Measurements from ENCODE around the gene DDX24.
"Not testable (repeated sequence)": the region's sequence is repeated elsewhere in the genome, so short reads cannot be mapped to it uniquely, and the experiment has no call there.

DDX24 gene

DNA sequence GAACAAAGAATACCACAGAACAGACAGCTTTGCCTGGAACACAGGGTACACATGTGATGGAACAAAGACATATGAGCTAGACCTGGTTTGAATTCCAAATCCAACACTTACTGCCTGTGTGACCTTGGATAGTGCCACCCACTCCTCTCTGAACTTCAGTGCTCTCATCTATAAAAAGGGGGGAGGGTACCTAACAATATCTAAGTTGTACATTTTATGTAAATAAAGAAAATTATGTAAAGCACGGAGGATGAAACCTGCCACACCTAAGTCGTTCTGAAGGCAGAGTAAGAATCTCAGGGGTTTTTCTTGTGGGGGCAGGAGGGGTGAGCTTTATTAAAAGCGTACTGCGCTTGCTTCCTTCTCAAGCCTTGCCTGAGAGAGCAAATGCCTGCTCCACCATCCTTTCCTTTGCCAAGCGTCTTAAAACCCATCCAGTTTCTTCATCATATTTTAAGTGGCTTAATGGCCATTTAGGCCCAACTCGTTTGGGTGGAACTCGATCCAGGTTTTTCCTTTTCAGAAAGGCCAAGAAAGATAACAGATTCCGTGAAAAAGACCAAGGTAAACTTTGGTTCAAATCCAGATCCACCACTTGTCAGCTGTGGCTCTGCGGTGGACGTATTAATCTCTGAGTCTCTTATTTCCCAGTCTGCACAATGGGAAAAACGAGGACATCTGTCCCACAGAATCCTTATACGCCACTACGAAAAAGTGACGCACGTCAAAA is 946 bp downstream of the DDX24 start:
- H3K4me1 Mint-ChIP-seq, result peaks cover 26% of the 10 kb centered on the region
- peak overlapping the region; percentile 99 for H3K4me3 Mint-ChIP-seq
- no peaks in the 10 kb centered on the region for H3K27me3 Mint-ChIP-seq
- peaks cover 4% of the 10 kb centered on the region for H3K9me3 Mint-ChIP-seq
- H3K36me3 Mint-ChIP-seq, result peaks cover 26% of the 10 kb centered on the region
- H3K27ac Mint-ChIP-seq, result peak overlapping the region; percentile 98
- DNase-seq (ENCODE audit: low spot score in 2 of 2), result peak in 1 of 2 donors; percentile 19
- ATAC-seq (ENCODE audit: low read depth), result peak; percentile 18

DNA sequence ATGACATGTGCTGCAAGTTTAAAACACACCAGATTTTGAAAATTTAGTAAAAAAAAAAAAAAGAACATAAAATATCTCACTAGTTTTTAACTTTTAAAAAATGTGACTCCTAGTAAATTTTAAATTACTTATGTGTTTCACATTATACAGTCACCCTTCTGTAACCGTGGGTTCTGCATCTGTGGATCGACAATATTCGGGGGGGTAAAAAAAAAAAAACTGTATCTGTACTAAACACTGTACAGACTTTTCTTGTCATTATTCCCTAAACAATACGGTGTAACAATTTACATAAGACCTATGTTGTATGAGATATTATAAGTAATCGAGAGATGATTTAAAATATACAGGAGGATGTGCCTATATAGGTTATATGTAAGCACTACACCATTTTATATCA is 3.2 kb downstream of the DDX24 start:
- peaks cover 34% of the 10 kb centered on the region for H3K36me3 Mint-ChIP-seq
- H3K4me1 Mint-ChIP-seq, result peaks cover 30% of the 10 kb centered on the region
- H3K27ac Mint-ChIP-seq, result no peak overlapping the region
- no peaks in the 10 kb centered on the region for H3K27me3 Mint-ChIP-seq
- ATAC-seq (ENCODE audit: low read depth), result no peak
- peaks cover 8% of the 10 kb centered on the region for H3K9me3 Mint-ChIP-seq
- peak overlapping the region; percentile 99 for H3K4me3 Mint-ChIP-seq
- DNase-seq (ENCODE audit: low spot score in 2 of 2), result no peak

DNA sequence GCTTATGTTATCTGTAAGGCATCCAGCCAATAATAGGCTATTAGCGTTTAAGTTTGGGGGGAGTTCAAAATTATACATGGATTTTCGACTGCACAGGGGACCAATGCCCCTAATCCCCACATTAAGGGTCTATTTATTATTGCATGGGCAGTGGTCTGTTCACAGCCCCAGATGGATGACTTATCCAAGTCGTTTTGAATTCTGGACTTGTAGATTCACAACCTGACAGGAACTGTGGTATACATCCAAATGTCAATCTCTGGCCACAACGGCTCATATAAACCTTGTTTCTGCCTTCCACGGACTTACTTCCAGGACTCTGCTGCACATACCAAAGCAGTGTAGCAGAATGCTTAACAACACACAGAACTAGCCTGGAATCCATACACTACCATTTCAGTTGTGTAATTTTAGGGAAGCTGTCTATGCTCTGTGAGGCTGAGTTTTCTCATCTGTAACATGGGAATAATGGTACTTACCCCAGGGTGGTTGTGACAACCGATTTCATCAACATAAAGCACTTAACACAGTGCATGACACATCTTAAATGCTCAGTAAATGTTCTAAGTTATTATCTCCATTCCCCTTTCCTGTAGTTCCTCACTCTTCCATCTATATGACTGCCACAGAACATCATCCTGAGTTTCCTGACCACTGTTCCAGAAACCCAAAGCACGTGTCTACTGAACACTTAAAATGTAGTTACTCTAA is 3.7 kb downstream of the DDX24 start:
- DNase-seq (ENCODE audit: low spot score in 2 of 2) (no peak), ATAC-seq (ENCODE audit: low read depth) (no peak)
- Mint-ChIP-seq H3K9me3 (peaks cover 9% of the 10 kb centered on the region), H3K27me3 (no peaks in the 10 kb centered on the region), H3K27ac (no peak overlapping the region), H3K4me1 (peaks cover 31% of the 10 kb centered on the region), H3K36me3 (peaks cover 35% of the 10 kb centered on the region), H3K4me3 (peak overlapping the region; percentile 58)

DNA sequence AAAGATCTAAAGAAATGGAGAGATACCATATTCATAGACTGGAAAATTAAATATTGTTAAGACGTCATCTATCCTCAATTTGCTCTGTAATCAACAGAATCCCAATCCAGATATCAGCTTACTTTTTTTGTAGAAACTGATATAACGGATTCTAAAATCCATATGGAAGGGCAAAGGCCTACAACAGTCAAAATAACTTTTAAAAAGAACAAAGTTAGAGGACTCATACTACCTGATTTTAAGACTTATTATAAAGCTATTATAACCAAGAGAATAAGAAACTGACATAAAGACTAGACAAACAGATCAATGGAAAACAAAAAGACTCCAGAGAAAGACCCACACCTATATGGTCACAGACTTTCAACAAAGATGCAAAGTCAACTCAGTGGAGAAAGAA is 6.0 kb downstream of the DDX24 start:
- Mint-ChIP-seq H3K4me3 (no peak overlapping the region), H3K9me3 (peaks cover 14% of the 10 kb centered on the region), H3K4me1 (peaks cover 37% of the 10 kb centered on the region), H3K27ac (no peak overlapping the region), H3K27me3 (no peaks in the 10 kb centered on the region), H3K36me3 (peaks cover 50% of the 10 kb centered on the region)
- DNase-seq (ENCODE audit: low spot score in 2 of 2), result no peak
- no peak for ATAC-seq (ENCODE audit: low read depth)

- Mint-ChIP-seq H3K9me3 (peaks cover 14% of the 10 kb centered on the region), H3K4me1 (peaks cover 33% of the 10 kb centered on the region), H3K27me3 (no peaks in the 10 kb centered on the region), H3K36me3 (peaks cover 51% of the 10 kb centered on the region), H3K4me3 (no peak overlapping the region), H3K27ac (no peak overlapping the region)
- DNase-seq (ENCODE audit: low spot score in 2 of 2) (no peak), ATAC-seq (ENCODE audit: low read depth) (no peak)
These were observed 6.5 kb downstream of the DDX24 start for GRCh38 chr14:94074534-94074933.

- H3K27me3 Mint-ChIP-seq; H3K4me3 Mint-ChIP-seq; ATAC-seq (ENCODE audit: low read depth); DNase-seq (ENCODE audit: low spot score in 2 of 2): not testable (repeated sequence)
- H3K4me1 Mint-ChIP-seq, result peaks cover 32% of the 10 kb centered on the region
- peaks cover 50% of the 10 kb centered on the region for H3K36me3 Mint-ChIP-seq
- H3K27ac Mint-ChIP-seq, result peak overlapping the region; percentile 81
- peaks cover 21% of the 10 kb centered on the region for H3K9me3 Mint-ChIP-seq
These were observed 8.9 kb downstream of the DDX24 start for GRCh38 chr14:94072076-94072475.

DNA sequence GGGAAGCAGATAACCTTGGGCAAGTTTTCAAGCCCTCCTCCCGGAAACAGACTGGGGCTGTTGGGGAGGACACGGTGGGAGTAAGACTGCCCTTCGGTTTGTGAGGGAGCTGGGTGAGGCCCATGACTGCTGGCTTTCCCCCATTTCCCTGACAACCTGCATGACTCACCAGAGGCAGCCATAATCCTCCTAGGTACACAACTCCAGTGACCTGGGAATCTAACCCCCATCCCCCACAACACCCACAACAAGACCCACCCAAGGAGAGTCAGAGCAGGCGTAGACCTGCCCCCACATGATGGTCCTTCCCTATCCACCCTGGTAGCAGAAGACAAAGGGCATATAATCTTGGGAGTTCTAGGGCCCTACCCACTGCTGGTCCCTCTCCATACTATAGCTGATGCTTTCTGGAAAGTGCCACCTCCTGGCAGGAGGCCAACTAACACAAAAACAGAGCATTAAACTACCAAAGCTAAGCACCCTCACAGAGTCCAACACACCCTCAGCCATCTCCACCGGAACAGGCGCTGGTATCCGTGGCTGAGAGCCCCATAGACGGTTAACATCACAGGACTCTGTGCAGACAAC is 14.8 kb downstream of the DDX24 start:
- H3K4me3 Mint-ChIP-seq, result no peak overlapping the region
- peak overlapping the region; percentile 28 for H3K27ac Mint-ChIP-seq

DNA sequence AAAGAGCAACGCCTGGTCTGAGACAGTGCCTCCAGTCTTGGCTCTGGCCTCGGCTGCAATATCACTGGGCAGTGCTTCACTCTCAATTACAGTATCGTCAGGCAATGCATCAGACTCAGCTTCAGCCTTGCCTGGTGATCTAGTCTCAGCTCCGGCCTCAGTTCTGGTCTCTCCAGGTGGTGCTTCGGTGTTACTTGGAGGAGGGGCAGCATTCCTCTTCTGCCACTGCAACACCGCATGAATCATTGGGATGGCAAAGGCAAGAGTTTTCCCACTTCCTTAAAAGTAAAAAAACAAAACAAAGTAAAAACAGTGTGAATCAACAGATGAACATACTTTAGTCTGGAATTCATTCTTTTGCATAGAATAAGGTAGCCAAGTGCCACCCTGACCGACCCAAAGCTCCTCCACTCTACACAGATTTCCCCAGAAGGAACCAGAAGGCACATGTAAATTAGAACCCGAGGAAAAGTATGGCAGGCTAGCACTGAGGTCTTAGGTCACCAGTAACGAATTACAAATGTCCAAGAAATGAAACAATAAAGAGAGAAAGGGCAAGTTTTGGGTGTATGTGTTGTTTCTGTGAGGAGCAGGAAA is 18.6 kb downstream of the DDX24 start:
- H3K27me3 Mint-ChIP-seq, result no peaks in the 10 kb centered on the region
- DNase-seq (ENCODE audit: low spot score in 2 of 2), result no peak
- no peak for ATAC-seq (ENCODE audit: low read depth)
- H3K9me3 Mint-ChIP-seq, result no peaks in the 10 kb centered on the region
- no peak overlapping the region for H3K27ac Mint-ChIP-seq
- H3K4me1 Mint-ChIP-seq, result peaks cover 28% of the 10 kb centered on the region
- peaks cover 33% of the 10 kb centered on the region for H3K36me3 Mint-ChIP-seq
- H3K4me3 Mint-ChIP-seq, result no peak overlapping the region

More for the DNA sequence above, 14.8 kb downstream of the DDX24 start:
- Mint-ChIP-seq H3K27me3 (no peaks in the 10 kb centered on the region), H3K36me3 (peaks cover 44% of the 10 kb centered on the region), H3K9me3 (peaks cover 9% of the 10 kb centered on the region), H3K4me1 (peaks cover 39% of the 10 kb centered on the region)
- no peak for ATAC-seq (ENCODE audit: low read depth)
- no peak for DNase-seq (ENCODE audit: low spot score in 2 of 2)

DNA sequence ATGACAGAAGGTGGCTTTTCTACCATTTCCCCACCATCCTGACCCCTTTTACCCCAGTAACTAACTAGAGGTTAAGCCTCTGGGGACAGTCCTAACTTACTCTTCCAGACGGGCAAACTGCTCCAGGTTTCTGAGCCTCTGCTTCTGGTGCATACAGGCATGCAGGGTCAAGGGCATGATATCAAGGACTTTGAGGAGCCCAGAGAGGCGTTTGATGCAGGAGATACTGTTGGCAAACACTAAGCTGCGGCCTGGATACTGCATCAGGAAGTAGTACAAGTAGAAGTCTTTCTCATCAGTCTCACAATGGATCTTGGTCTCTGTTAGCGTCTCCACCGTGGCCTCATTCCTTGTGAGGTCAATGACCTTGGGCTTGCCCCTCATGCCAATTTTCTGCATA is 21.0 kb downstream of the DDX24 start:
- H3K9me3 Mint-ChIP-seq, result no peaks in the 10 kb centered on the region
- peaks cover 42% of the 10 kb centered on the region for H3K36me3 Mint-ChIP-seq
- DNase-seq (ENCODE audit: low spot score in 2 of 2) (no peak), ATAC-seq (ENCODE audit: low read depth) (no peak)
- H3K4me1 Mint-ChIP-seq, result peaks cover 15% of the 10 kb centered on the region
- H3K4me3 Mint-ChIP-seq, result no peak overlapping the region
- H3K27me3 Mint-ChIP-seq, result no peaks in the 10 kb centered on the region
- H3K27ac Mint-ChIP-seq, result no peak overlapping the region

- no peak for DNase-seq (ENCODE audit: low spot score in 2 of 2)
- Mint-ChIP-seq H3K4me3 (no peak overlapping the region), H3K36me3 (peaks cover 50% of the 10 kb centered on the region), H3K27ac (no peak overlapping the region), H3K9me3 (no peaks in the 10 kb centered on the region), H3K27me3 (no peaks in the 10 kb centered on the region), H3K4me1 (peaks cover 10% of the 10 kb centered on the region)
- no peak for ATAC-seq (ENCODE audit: low read depth)
These were observed 22.3 kb downstream of the DDX24 start for GRCh38 chr14:94058674-94059138.

GRCh38 chr14:94058128-94058673 is 22.8 kb downstream of the DDX24 start:
- Mint-ChIP-seq H3K4me3 (no peak overlapping the region), H3K27ac (no peak overlapping the region), H3K27me3 (no peaks in the 10 kb centered on the region), H3K4me1 (peaks cover 10% of the 10 kb centered on the region), H3K9me3 (no peaks in the 10 kb centered on the region), H3K36me3 (peaks cover 50% of the 10 kb centered on the region)
- ATAC-seq (ENCODE audit: low read depth) (no peak), DNase-seq (ENCODE audit: low spot score in 2 of 2) (no peak)

- Mint-ChIP-seq H3K4me3 (no peak overlapping the region), H3K27ac (peak overlapping the region; percentile 19), H3K27me3 (no peaks in the 10 kb centered on the region), H3K36me3 (peaks cover 52% of the 10 kb centered on the region), H3K9me3 (no peaks in the 10 kb centered on the region), H3K4me1 (peaks cover 7% of the 10 kb centered on the region)
- DNase-seq (ENCODE audit: low spot score in 2 of 2) (no peak), ATAC-seq (ENCODE audit: low read depth) (no peak)
These were observed 24.3 kb downstream of the DDX24 start for GRCh38 chr14:94056579-94057308.

- Mint-ChIP-seq H3K36me3 (peaks cover 53% of the 10 kb centered on the region), H3K4me1 (peaks cover 7% of the 10 kb centered on the region), H3K4me3 (no peak overlapping the region), H3K9me3 (no peaks in the 10 kb centered on the region), H3K27me3 (no peaks in the 10 kb centered on the region), H3K27ac (no peak overlapping the region)
- ATAC-seq (ENCODE audit: low read depth) (no peak), DNase-seq (ENCODE audit: low spot score in 2 of 2) (no peak)
These were observed 26.1 kb downstream of the DDX24 start for GRCh38 chr14:94054936-94055335.
